HG03432 (cell line): ENCODE data around the gene OR4D11.
"Not testable (repeated sequence)": the region's sequence is repeated elsewhere in the genome, so short reads cannot be mapped to it uniquely, and the experiment has no call there.

ENCODE experiments used
- ATAC-seq: cut with Tn5 transposase; IDR thresholded peaks from one replicate; pipeline ENCODE4 v1.9.1; 2021; ENCODE audit warnings: mild to moderate bottlenecking, moderate library complexity; ENCODE audit not compliant: unreplicated experiment

Gene OR4D11

DNA sequence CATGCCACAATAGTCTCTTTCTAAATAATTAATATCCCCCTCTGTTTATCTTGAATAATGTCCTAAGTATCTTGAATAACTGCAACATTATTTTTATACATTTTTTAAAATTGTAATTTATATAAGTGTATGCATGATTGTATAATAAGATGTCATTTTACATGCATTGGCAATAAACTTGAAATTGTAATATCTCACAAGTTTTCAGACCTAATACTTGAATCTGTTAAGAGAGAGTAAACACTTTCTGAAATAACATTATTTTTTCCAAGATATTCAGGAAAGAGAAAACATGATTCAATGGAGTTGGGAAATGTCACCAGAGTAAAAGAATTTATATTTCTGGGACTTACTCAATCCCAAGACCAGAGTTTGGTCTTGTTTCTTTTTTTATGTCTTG, at the start of gene OR4D11:
TSS of gene OR4D11 (plus strand) at position 301 of the 400 bp plus-strand sequence. CDS start at position 301, 0 bp downstream.
- no peak for ATAC-seq

DNA sequence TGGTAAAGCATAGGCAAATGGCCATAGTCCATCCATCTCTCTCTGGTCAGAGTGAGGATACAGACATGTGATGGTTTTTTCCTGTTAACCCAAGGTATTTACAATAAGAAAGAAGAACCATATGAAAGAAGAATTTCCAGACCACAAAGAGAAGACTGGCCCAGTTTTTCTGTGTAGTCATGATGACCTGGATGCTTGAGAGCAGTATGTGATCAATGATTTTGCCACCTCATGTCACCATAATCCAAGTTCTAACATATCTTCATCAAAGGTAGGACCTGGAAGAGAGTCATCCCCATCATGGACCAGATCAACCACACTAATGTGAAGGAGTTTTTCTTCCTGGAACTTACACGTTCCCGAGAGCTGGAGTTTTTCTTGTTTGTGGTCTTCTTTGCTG, 46.7 kb upstream of the OR4D11 start, which contains the start of gene OR4D6:
TSS of gene OR4D6 (plus strand) at position 301 of the 400 bp plus-strand sequence. CDS start at position 301, 0 bp downstream.
- ATAC-seq = no peak

DNA sequence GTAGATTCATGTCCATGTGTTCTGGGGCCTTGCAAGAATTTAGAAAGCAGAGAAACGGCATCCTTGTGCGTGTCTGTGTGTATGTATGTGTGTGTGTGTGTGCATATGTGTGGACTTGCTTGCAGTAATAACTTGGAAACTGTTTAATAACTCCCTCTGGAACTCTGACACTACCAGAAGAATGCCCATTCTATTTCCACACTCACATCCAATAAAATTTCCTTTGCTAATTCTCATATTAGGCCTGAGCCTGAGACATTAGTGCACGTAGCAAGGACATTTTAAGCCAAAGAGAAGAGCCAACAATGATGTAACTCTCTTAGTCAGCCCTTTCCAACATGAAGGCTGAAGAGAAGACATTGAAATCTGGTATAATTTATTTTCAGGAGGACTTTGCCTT, 43.5 kb upstream of the OR4D11 start:
- ATAC-seq = no peak

DNA sequence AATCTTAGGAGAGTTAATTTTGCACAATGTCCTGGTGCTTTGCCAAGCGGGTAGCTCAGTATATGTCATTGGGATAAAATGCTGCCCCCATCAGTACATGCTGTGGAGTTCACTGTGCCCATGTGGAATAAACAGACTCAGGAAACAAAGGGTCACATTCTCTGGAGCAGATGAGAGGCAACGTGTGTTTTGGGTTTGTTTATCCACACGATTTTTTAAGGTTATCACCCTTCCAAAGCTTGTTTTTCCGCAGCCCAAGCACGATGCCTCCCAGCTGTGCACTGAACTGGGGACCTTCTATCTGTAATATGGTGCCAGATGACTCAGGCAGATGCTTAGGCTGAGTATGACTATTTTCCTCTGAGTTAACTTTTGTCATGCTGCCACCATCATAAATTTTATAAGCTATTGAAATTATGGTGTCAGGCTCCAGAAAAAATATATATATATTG, 40.2 kb upstream of the OR4D11 start:
- ATAC-seq = no peak

DNA sequence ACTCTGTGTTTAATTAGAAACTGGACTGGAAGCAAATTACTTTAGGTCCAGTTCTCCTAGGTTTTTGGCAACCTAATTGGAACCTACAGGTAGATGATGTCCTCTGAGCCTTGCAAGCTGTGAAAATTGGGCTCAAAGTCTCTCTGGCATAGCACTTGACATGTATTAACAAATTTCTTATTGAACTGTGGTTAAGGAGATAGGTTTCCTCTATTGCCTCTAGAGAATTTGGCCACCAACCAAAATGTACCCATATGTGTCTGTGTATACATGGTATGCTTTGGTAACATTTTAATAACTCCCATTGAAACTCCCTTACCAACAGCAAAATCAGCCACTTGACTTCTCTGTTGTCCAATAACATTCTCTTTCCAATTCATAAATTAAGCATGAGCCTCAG, 30.4 kb upstream of the OR4D11 start, which contains the start of gene OR4D10:
TSS of gene OR4D10 (plus strand) at position 301 of the 400 bp plus-strand sequence. CDS start 4,115 bp downstream, outside the sequence.
- no peak for ATAC-seq

DNA sequence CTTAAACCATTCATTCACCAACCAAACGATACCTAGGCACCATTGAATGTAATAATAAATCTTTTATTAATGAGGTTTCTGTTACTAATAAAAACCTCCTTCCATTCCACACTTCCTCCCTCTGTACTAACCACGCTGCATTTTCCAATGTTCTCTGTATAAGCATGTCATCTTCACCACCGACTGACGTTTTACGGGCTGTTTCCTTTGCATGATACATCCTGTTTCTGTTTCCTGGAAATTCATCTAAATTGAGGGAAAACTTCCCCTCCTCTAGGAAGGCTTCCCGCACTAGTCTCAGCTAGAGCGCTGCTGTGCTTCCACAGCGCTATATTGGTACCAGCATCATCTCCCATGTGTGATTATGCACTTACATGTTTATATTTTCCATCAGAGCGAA, 28.2 kb upstream of the OR4D11 start:
- no peak for ATAC-seq

DNA sequence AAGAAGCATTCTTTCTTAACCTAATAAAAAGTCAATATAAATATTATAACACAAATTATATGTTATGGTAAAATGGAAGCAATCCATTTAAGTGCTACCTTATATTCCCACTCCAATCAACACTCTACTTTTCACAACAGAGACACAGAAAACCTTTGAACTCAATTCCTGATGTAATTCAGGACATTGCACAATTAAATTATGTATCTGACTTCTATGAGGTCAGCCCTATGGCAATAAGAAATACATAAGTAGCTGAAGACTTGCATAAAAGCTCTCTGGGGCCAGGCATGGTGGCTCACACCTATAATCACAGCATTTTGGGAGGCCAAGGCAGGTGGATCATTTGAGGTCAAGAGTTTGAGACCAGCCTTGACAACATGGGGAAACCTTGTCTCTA, 23.5 kb upstream of the OR4D11 start:
- ATAC-seq = no peak

DNA sequence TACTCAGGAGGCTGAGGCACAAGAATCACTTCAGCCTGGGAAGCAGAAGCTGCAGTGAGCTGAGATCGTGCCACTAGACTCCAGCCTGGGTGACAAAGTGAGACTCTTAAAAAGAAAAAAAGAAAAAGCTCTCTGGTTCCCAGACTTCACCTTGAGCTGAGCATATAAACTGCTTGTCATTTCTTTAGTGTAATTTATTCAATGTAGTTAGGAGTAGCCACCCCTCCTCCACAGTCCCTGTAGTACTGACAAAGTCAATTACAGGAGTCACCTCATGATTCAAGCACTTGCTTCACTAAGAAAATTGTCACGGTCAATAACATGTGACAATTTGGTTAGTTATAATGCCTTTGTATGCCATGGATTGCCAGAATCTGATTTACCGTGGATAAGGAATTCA, 23.0 kb upstream of the OR4D11 start:
- no peak for ATAC-seq

DNA sequence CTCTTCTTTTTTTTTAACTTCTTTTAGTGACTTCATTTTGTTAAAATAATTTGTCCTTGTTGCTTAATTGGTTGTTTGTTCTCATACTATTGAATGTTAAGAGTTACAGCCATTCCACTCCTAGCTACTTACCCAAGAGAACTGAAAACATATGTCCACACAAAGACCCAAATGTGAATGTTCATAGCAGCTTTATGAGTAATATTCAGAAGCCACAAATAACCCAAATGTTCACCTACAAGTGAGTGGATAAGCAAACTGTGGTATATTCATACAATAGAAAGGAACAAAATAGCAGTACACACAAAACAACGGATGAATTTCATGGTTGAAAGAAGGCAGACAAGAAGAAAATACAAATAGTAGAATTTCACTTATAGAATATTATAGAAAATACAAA, 1.4 kb upstream of the OR4D11 start:
- ATAC-seq = peak; percentile 76

DNA sequence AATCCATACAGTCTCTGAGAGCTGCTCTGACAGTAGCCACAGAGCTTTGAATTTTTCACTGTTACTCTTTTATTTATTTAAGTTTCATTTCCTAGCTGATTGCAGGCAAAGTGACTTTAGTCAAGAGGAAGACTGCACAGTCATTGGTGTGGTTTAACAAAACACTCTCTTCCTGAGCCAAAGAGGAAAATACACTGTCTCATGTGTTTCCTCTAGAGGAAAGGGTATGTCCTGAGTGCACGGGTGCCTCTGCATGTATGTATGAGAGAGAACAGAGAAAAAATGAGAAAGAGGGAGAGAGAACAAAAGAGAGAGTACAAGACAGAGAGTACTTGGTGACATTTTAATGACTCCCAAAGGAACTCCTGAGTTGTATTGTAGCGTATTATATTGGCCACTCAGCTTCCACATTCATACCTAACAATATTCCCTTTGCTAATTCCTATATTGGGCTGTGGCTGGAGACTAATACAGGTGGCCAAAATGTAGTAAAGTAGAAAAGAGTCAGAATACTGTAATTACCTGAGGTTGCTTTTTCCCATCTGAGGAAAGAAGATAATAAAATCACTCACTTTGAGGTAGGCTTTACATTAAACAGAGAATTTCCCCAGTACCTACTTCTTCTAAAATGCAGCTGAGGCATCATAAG, 7.7 kb downstream of the OR4D11 start, which contains the start of gene OR4D9:
TSS of gene OR4D9 (plus strand) at position 599 of the 649 bp plus-strand sequence. CDS start 3,374 bp downstream, outside the sequence.
- ATAC-seq = no peak

DNA sequence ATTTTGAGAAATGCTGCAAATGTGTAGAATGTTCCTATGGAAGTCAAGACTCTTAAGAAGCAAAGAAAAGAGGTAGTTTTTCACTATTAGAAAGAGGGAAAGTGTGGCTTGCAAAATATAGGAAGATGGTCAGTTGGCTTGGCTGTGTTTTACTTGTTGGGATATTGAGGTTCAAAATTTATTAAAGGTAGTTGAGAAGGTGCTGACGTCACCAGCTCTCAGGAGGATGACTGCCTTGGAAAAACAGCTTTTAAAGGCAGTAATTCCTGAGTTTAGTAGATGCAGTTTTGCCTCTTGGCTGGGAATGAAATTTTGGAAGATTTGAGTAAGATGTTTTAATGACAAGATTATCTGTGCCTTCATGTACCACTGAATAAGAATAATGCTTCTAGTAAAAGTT, 8.3 kb downstream of the OR4D11 start:
- no peak for ATAC-seq

DNA sequence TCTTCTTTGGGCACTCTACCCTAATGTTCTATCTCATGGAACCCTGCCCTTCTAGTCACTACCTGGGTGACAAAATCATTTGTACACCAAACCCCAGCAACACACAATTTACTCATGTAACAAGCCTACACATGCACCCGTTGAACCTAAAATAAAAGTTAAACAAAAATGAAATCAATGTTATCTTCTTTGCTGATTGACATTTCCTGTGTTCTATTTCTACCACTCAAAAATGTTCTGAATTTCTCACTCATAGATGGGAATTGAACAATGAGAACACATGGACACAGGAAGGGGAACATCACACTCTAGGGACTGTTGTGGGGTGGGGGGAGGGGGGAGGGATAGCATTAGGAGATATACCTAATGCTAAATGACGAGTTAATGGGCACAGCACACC, 16.8 kb downstream of the OR4D11 start:
- ATAC-seq = not testable (repeated sequence)

DNA sequence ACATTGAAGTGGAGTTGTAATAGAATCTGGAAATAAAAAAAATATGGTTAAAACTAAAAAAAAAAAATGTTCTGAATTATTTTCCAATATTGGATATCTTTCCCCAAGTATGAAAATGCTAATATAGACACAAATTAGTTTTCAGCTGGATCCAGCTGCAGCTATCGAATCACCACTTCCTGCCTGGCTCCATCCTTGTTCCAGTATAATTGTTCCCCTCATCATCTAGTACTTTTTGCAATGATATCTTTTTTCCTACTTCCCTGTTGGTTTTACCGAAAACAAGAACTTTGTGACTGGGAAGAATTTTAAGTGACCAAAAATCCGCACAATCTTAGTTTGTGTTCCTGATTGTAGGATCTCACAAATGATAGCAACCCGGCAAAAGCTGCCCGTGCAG, 17.4 kb downstream of the OR4D11 start:
- no peak for ATAC-seq

DNA sequence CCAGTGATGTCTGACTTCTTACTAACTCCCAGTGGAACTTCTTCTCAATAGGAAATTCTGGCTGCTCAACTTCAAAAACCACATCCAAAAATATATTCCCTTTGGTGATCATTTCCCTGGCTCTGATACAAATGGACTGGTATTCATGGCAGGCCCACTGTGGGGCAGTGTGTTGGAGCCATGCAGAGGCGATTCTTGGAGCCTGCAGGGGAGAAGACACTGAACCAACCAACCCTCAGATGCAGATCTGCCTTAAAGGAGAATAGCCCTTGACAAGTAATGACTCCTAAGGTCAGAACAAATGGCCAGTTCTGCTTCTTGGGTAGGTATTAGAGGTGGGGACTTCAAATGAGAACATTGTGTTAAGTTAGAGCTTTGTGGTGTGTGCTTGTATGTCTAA, 20.2 kb downstream of the OR4D11 start:
- ATAC-seq = no peak

DNA sequence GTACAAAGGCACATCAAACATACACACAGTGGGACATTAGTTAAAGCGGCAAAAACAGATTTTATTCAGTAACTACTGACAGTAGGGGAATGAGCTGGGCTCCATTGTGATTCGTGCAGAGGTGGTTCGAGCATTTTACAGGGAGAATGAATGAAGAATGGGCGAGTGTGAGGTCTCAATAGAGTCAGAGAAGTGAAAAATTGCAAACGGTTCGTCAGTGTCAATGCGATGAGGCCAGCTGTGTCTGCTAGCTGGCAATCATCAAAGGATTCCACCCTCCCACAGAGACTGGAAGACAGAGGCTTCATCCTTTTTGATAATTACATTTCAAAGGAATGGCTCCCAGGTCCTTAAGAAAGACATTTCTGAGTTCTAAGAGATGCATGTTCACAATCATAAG, 25.3 kb downstream of the OR4D11 start:
- ATAC-seq = no peak

DNA sequence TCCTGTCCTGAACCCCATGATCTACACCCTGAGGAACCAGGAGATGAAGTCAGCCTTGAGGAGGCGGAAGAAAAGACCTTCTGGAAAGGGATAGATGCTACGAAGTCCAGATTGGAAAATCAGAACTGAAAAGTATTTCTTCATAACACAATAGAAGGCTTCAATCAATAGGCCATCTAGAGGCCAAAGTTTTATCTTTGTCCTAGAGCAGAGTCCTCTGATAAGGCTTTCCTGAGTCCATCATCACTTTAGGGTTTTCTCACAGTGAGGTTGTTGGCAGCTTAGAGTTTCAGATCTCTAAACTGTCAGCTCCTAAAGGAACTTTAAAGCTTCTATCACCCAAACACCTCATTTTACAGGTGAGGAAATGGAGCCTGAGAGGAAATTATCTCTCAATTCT, 29.2 kb downstream of the OR4D11 start:
- ATAC-seq = no peak

DNA sequence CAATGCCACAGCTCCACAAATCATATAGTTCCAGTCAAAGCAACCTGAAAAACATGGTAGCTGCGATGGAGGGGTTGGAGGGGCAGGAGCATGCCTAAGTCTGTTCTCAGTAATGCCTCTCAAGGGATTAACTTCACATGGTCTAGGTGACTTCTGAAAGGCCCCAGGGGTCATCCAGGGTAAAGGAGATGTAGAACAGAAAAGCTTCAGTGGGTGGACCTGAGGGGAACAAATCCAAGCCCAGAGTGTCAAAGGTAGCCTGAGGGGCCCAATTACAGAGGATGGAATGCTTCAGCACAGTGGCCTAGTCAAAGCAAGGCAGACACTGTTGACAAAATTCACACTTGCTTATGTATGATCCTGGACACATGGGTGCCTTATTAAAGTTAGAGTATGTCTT, 31.3 kb downstream of the OR4D11 start:
- no peak for ATAC-seq

DNA sequence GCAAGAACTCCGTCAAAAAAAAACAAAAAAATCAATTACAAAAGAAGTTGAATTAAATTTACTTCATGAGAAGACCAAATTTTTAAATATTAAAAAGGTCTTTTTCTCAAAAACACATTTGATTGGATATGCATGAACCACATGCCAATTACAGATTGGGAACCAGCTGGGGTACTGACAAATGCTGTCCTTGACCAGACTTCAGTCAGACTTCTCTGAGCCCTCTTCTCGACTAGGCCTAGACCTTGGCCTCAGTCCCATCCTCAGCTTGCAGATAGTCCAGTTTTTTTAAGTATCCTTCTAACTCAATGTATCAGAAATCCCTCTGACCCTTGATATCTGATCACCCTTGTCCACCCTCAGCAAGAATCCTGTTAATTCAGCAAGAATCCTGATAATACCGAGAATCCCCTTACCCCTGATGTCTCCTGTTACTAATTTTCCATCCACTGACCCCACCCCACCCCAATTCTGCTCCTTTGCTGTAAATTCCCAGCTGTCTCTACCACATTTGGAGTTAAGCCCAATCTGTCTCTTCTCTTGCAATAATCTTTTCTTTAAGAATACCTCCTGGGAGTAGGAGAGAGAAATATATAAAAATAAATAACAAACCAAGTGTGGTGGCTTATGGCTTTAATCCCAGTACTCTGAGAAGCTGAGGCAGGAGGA, 38.9 kb downstream of the OR4D11 start:
- ATAC-seq = no peak

DNA sequence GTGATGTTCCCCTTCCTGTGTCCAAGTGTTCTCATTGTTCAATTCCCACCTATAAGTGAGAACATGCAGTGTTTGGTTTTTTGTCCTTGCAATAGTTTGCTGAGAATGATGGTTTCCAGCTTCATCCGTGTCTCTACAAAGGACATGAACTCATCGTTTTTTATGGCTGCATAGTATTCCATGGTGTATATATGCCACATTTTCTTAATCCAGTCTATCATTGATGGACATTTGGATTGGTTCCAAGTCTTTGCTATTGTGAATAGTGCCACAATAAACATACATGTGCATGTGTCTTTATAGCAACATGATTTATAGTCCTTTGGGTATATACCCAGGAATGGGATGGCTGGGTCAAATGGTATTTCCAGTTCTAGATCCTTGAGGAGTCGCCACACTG, 40.3 kb downstream of the OR4D11 start:
- ATAC-seq = not testable (repeated sequence)

DNA sequence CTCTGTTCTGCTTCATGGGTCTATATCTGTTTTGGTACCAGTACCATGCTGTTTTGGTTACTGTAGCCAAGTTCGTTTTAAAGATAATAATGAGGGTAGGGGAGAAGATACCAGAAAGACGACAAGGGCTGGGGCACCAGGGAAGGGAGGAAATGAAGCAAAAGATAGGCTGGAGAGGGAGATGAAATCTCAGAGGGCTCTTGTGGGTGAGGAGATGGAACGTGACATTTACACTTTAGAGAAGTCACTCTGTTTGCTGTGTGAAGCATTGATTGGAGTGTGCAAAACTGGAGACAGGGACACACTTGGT, 41.4 kb downstream of the OR4D11 start:
- no peak for ATAC-seq

DNA sequence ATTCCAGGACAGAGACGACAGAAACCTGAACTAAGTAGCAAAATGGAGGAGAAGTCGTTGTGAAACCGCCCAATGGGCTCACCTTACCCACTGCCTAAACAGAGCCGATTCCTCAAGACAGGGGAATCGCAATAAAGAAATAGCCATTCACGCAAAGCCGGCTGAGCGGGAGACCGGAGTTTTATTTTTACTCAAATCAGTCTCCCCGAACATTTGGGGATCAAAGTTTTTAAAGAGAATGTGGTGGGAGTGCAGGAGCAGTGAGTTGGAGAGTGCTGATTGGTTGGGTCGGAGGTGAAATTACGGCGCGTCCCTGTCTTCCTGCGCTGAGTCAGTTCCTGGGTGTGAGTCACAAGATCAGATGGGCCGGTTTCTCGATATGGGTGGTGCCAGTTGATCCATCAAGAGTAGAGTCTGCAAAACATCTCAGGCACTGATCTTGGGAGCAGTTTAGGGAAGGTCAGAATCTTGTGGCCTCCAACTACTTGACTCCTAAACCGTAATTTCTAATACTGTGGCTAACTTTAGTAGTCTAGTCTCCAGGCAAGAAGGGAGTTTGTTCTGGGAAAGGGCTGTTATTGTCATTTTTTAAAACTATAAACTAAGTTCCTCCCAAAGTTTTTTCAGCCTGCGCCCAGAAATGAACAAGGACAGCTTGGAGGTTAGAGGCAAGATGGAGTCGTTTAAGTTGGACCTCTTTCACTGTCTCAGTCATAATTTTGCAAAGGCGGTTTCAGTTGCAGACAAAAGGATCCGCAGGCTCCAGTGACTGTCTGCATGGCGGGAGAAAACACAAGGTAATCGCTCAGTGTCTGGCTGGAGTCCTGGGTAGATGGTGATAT, 42.0 kb downstream of the OR4D11 start:
- no peak for ATAC-seq
